Esophagus (tissue), 2 donors: Measurements from ENCODE around the gene CES2. TPM values are rescaled to one million over a fixed set of nuclear protein-coding genes. Genes with fewer than 3 reads are reported as not detected.

Experiments
- H3K27ac ChIP-seq, 2 donors: one replicate each; pipeline ENCODE4 v1.5.1; 2013; ENCODE audit warnings: low read depth in 2 of 2, mild to moderate bottlenecking in 2 of 2, inconsistent platforms in 1 of 2, low read length in 1 of 2, moderate library complexity in 1 of 2
- H3K27me3 ChIP-seq, 2 donors: one replicate each; pipeline ENCODE4 v1.6.1; 2013; ENCODE audit warnings: low read length in 2 of 2, control low read depth in 1 of 2, mild to moderate bottlenecking in 1 of 2; ENCODE audit not compliant: insufficient read depth in 2 of 2, control insufficient read depth in 1 of 2
- H3K36me3 ChIP-seq, 2 donors: one replicate each; pipeline ENCODE4 v1.6.1; 2013; ENCODE audit warnings: low read length in 1 of 2; ENCODE audit not compliant: control insufficient read depth in 2 of 2, insufficient read depth in 2 of 2
- H3K4me1 ChIP-seq, 2 donors: one replicate each; pipeline ENCODE4 v1.6.1; 2013; ENCODE audit warnings: low read length in 1 of 2; ENCODE audit not compliant: control insufficient read depth in 2 of 2, insufficient read depth in 2 of 2
- H3K4me3 ChIP-seq, 2 donors: one replicate each; pipeline ENCODE4 v1.5.1; 2013; ENCODE audit warnings: low read length in 2 of 2, mild to moderate bottlenecking in 2 of 2, low read depth in 1 of 2, moderate library complexity in 1 of 2
- H3K9me3 ChIP-seq, 2 donors: one replicate each; pipeline ENCODE4 v1.6.1; 2013; ENCODE audit warnings: mild to moderate bottlenecking in 2 of 2, low read depth in 1 of 2, low read length in 1 of 2, moderate library complexity in 1 of 2; ENCODE audit not compliant: control insufficient read depth in 2 of 2, insufficient read depth in 1 of 2
- WGBS, 2 donors: extraction: QIAGEN DNeasy Blood & Tissue Kit; methylation state at CpG; one replicate each; pipeline ENCODE4 v1.1.7; 2013; 5-methylcytosine and 5-hydroxymethylcytosine counted together
- polyA plus RNA-seq, 2 donors: library from polyadenylated mRNA; stranded (reverse); fragments of 200-250 nt; gene quantifications; one replicate each; pipeline ENCODE4 v1.2.3, GENCODE V29; 2013
- donor health status: healthy with polysubstance abuse.
- donor health status: Bipolar disorder and iron deficiency.

Gene CES2
- polyA plus RNA-seq, 2 donors = 120 to 128 TPM

DNA sequence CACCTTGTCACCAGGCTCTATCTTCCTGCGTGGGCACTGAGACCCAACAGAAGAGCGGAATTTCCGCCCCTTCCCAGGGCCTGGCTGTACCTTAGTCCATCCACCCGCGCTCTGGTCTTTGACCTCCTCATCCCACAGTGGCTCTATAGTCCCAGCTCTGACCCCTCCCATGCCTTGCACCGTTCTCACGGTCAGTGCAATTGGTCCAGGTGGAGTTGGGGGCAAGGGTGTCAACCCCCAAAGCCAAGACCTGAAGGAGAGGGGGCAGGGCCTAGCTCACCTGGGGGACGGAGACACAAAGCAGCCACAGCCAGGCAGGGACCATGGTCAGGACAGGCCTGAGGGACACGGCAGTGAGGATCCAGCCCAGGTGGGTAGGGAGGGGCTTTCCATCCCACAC lies 17.6 kb upstream of the CES2 start:
- H3K36me3 ChIP-seq = no peaks in the 10 kb centered on the region
- H3K4me3 ChIP-seq = no peak overlapping the region
- 90% methylated on average over 9 of the region's 9 CpGs for WGBS, 2 donors
- peaks cover 9 to 19% of the 10 kb centered on the region in 2 donors for H3K4me1 ChIP-seq
- peaks cover 0 to 2% of the 10 kb centered on the region in 2 donors for H3K9me3 ChIP-seq
- H3K27me3 ChIP-seq = no peaks in the 10 kb centered on the region
- H3K27ac ChIP-seq = no peak overlapping the region

DNA sequence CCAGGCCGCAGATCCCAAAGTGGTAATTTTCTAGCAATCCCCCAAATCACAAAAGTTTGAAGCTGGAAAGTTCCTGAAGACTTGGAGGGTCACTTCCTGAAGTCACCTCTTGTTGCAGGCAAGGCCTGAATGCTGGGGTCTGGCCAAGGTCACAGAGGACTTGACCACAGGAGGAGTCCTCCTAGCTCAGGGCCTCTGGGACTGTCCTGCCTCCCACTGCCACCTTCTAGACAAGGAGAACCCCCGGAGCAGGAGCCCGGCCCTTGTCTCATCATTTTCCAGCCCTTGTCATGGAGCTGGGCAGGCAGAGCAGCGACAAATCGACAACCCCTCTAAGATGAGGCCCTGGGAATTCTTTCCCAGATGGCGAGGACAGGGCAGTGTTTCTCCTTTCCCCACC lies 17.0 kb upstream of the CES2 start:
- peaks cover 9 to 25% of the 10 kb centered on the region in 2 donors for H3K4me1 ChIP-seq
- peaks cover 0 to 2% of the 10 kb centered on the region in 2 donors for H3K9me3 ChIP-seq
- no peak overlapping the region for H3K4me3 ChIP-seq
- no peak overlapping the region for H3K27ac ChIP-seq
- H3K27me3 ChIP-seq = no peaks in the 10 kb centered on the region
- 91 to 93% methylated on average over 5 to 6 of the region's 6 CpGs for WGBS, 2 donors
- H3K36me3 ChIP-seq = peaks cover 0 to 5% of the 10 kb centered on the region in 2 donors

DNA sequence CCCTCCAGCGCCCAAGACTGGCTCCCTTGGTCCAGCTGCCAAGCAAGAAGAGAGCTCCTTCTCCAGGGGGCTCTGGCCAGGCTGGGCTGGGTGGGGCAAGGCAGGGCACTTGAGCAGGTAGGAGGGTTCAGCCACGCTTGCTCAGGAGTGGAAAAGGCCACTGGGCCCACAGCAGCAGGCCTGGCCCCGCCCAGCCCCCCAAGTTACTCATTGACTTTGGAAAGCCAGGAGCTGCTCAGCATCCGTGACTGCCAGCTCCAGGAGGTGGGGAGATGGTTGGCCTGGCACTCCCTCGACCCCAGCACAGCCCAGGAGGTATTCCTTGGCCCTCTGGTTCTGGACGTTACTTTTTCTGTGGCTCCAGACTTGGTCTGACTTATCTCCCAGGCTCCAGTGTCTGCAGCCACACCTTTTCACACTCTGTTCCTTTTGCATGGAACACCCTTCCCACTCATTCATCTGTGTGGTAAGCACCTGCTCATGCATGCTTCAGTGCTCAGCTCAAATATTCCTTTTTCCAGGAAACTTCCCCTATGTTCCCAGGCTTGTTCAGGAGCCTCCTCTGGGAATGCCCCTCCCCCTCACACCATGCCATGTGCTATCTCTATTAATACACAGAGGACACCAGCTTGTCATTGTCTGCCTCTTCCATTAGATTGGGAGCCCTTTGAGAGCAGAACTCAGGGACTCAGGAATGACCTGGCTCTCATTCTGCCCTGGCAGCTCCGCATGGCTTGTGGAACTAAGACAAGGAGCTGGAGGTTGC lies 16.3 kb upstream of the CES2 start, which contains the start of gene CDH16:
Gene CDH16, minus strand, starts transcription at position 83 of the 766 bp plus-strand sequence. CDS start 820 bp downstream, outside the sequence.
- no peaks in the 10 kb centered on the region for H3K27me3 ChIP-seq
- no peak within 1 kb of the TSS for H3K27ac ChIP-seq
- WGBS, 2 donors = 63 to 73% methylated on average over 7 of the region's 7 CpGs
- peaks cover 11 to 32% of the 10 kb centered on the region in 2 donors for H3K4me1 ChIP-seq
- no peak within 1 kb of the TSS for H3K4me3 ChIP-seq
- H3K36me3 ChIP-seq = peaks cover 0 to 6% of the 10 kb centered on the region in 2 donors
- peaks cover 0 to 2% of the 10 kb centered on the region in 2 donors for H3K9me3 ChIP-seq

DNA sequence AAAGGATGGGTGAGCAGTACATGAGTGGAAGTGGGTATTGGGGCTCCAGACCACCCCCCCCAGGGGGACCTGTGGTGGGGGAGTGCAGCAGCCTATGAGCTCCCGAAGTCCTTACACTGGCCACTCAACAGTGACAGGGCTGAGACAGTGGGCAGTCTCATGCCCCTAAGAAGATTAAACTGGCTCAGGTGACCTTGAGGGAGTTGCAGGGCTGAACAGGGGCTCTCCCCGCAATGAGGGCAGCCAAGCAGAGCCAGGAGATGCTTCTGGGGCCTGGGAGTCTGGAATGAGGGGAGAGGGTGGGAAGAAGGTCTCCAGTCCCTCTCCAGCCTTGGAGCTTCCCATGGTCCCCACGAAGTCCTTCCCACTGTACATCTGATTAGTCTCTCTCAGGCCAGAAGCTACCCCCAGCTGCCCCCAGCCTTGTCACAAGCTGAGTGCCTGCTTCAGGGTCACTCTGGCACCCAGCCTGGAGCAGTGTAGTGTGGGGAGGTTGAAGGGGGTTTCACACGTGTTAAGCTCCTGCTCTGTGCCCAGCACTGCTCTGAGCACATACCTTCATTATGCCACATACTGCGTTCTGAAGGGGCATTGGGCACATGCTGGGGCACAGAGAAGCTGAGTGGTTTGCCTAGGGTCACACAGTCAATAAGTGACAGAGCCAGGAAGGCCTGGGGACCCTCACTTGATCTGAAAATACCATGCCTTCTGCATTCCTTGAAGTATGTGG lies 15.6 kb upstream of the CES2 start:
- WGBS, 2 donors = 70 to 73% methylated on average over 5 of the region's 5 CpGs
- no peaks in the 10 kb centered on the region for H3K9me3 ChIP-seq

DNA sequence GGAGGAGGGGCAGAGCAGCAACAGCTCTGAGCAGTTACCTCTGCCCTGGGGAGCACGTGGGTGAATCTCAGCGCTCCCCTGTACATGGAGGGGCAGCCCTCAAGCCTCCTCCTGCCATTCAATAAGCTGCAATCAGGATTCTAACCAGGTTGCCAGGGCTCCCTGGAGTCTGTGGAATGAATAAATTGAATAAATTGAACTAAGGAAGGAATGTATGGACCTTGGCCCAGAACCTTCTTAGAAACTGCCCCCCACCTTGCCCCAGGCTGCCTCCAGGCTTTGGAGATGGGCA lies 15.1 kb upstream of the CES2 start:
- 58 to 60% methylated on average over 2 of the region's 2 CpGs for WGBS, 2 donors
- H3K27ac ChIP-seq = no peak overlapping the region

More for the DNA sequence above, 15.6 kb upstream of the CES2 start:
- Histone ChIP-seq H3K4me1 (peaks cover 11 to 34% of the 10 kb centered on the region in 2 donors), H3K4me3 (no peak overlapping the region), H3K27ac (no peak overlapping the region), H3K27me3 (no peaks in the 10 kb centered on the region), H3K36me3 (peaks cover 0 to 6% of the 10 kb centered on the region in 2 donors)

DNA sequence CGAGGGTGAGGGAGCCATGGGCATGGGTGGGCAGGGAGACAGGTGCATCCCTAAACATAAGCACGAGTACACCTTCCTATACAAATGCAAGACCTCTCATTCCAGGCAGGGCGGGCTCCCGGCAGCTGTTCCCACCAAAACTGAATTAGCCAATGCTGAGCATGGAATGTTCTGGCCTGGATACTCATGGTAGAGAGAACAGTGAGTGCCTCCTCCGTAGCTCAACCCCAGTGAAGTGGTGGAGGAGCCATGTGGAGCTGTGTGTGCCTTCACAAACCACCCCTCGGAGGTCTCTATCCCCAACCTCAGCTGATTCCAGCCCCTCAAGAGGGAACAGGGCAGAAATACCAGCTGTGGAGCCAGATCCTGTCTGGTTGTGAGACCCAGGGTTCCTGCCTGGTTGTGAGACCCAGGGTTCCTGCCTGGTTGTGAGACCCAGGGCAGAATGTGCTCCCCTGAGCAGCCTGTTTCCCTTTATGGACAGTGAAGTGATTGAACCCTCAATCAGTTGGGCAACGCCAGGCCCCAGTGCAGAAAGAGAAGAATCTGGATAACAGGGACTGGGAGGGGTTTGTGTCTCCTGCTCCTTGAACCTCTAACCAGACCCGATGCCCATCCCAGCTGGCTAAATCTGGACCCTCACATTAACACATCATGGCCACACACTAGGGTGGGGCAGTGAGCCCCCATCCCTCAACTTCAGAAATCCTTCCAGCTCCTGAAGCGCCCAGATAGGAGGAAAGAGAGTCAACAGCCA lies 14.2 kb upstream of the CES2 start:
- Histone ChIP-seq H3K36me3 (peaks cover 0 to 6% of the 10 kb centered on the region in 2 donors), H3K27ac (peak overlapping the region; percentile 20 to 21), H3K4me1 (peaks cover 11 to 38% of the 10 kb centered on the region in 2 donors), H3K9me3 (no peaks in the 10 kb centered on the region), H3K27me3 (no peaks in the 10 kb centered on the region), H3K4me3 (no peak overlapping the region)
- 74 to 82% methylated on average over 9 of the region's 9 CpGs for WGBS, 2 donors

More for the DNA sequence above, 15.1 kb upstream of the CES2 start:
- Histone ChIP-seq H3K27me3 (no peaks in the 10 kb centered on the region), H3K4me3 (no peak overlapping the region), H3K4me1 (peaks cover 11 to 38% of the 10 kb centered on the region in 2 donors), H3K9me3 (no peaks in the 10 kb centered on the region), H3K36me3 (peaks cover 0 to 6% of the 10 kb centered on the region in 2 donors)

DNA sequence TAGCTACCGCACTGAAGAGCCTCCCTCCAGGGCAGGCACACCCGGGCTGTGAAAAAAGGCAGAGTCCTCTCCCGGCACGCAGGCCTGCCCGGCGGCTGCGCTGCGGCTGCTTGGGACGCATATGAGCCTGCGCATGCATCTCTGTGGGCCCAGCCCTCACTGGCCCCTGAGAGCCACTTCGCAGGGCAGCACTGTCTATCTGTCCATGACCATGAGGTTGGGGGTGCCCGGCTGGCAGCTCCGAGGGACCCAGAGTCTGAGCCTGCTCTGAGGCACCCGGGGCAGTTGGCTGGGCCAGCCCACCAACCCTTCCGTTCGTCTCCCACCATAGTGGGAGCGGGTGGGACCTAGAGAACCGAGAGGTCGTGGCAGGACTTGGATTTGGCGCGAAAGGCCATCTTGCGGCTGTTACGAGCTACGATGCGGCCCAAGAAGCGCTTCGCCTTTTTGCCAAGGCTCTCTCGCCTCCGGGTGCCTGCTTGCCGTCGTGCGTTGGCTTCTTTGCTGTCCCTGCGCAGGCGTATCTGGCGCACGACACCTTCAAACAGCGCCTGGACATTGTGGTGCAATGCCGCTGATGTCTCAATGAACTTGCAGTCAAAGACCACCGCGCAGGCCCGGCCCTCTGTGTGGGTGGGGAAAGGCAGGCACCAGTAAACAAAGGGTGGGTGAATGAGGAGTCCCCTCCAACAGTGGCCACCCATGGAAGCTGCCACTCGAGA lies 13.4 kb upstream of the CES2 start:
- no peaks in the 10 kb centered on the region for H3K9me3 ChIP-seq
- H3K36me3 ChIP-seq = peaks cover 0 to 6% of the 10 kb centered on the region in 2 donors
- H3K27ac ChIP-seq = no peak overlapping the region
- 63 to 69% methylated on average over 41 to 42 of the region's 42 CpGs for WGBS, 2 donors
- H3K4me1 ChIP-seq = peaks cover 11 to 42% of the 10 kb centered on the region in 2 donors
- no peaks in the 10 kb centered on the region for H3K27me3 ChIP-seq
- no peak overlapping the region for H3K4me3 ChIP-seq

DNA sequence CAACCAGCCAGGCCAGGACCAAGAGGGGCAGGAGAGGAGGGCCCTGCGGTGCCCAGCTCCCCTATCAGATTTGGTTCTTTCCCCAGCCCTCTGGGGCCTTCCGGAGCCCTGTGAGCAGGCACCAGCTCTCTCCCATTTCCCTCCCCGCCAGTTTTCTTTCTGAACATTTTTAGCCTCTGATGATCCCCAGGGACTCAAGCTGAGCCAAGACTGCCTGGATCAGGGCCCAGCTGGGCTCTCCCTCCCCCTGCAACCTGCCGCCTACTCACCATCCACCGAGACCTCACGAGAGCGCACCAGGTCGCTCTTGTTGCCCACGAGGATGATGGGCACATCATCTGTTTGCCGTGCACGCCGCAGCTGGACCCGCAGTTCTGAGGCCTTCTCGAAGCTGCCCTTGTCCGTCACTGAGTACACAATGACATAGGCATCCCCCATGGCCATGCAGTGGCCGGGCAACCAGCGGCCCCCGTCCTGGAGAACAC lies 12.0 kb upstream of the CES2 start:
- 46 to 58% methylated on average over 18 of the region's 18 CpGs for WGBS, 2 donors
- Histone ChIP-seq H3K4me3 (peak overlapping the region; percentile 40 to 55), H3K27me3 (no peaks in the 10 kb centered on the region), H3K9me3 (no peaks in the 10 kb centered on the region), H3K36me3 (peaks cover 0 to 6% of the 10 kb centered on the region in 2 donors), H3K27ac (peak overlapping the region; percentile 70 to 83), H3K4me1 (peaks cover 17 to 45% of the 10 kb centered on the region in 2 donors)

DNA sequence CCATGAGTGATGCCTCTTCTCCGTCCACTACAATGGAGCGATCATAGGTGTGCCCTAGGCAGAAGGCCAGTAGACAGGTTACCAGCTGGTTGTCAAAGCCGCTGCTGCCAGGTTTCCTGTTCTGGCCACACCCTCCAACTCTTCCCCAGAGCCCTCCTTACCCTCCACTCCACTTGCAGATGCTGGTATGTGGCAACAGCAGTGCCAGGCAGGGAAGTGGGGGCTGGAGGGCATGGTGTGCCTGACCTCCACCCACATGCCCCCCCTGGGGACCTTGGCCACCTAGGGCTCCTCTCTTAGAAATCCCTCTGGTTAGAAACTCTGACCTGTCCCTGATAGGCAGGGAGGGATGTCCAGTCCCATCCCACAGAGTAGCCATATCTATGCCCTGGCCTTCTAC lies 11.4 kb upstream of the CES2 start:
- 34 to 38% methylated on average over 3 of the region's 3 CpGs for WGBS, 2 donors
- Histone ChIP-seq H3K4me3 (peak overlapping the region; percentile 40 to 55), H3K27ac (peak overlapping the region; percentile 70 to 83)

More for the DNA sequence above, 11.4 kb upstream of the CES2 start:
- Histone ChIP-seq H3K36me3 (peaks cover 0 to 6% of the 10 kb centered on the region in 2 donors), H3K9me3 (no peaks in the 10 kb centered on the region), H3K4me1 (peaks cover 16 to 45% of the 10 kb centered on the region in 2 donors), H3K27me3 (no peaks in the 10 kb centered on the region)
